ENCODE results near the gene ZNRF3.

The ZNRF3 gene

GRCh38 chr22:28883917-28884746 is 760 bp downstream of the ZNRF3 start:
- TF ChIP-seq FOXP2 (optimal IDR thresholded peaks at IDR 0.05; ENCODE audit: borderline replicate concordance, extremely low read depth, extremely low read length, insufficient read depth) (peak; percentile 41), POLR2AphosphoS5 (IDR thresholded peaks at IDR 0.05; ENCODE audit: low read depth, low read length) (no peak)

GRCh38 chr22:28884747-28885350 is 1.5 kb downstream of the ZNRF3 start:
- TF ChIP-seq SIN3A (IDR thresholded peaks at IDR 0.05; ENCODE audit: borderline replicate concordance, insufficient read depth, low read length) (no peak), REST (IDR thresholded peaks at IDR 0.05; ENCODE audit: insufficient read depth in 1 of 2, low read depth in 2 of 2, low read length in 2 of 2) (no peak), TAF1 (IDR thresholded peaks at IDR 0.05; ENCODE audit: borderline replicate concordance, insufficient read depth, low read length) (no peak), POLR2AphosphoS5 (IDR thresholded peaks at IDR 0.05; ENCODE audit: low read depth, low read length) (no peak), FOXP2 (optimal IDR thresholded peaks at IDR 0.05; ENCODE audit: borderline replicate concordance, extremely low read depth, extremely low read length, insufficient read depth) (no peak)

GRCh38 chr22:28885939-28886338 is 2.6 kb downstream of the ZNRF3 start:
- TF ChIP-seq TAF1 (IDR thresholded peaks at IDR 0.05; ENCODE audit: borderline replicate concordance, insufficient read depth, low read length): no peak
- no peak for TF ChIP-seq FOXP2 (optimal IDR thresholded peaks at IDR 0.05; ENCODE audit: borderline replicate concordance, extremely low read depth, extremely low read length, insufficient read depth)
- no peak for TF ChIP-seq SIN3A (IDR thresholded peaks at IDR 0.05; ENCODE audit: borderline replicate concordance, insufficient read depth, low read length)
- no peak for TF ChIP-seq POLR2AphosphoS5 (IDR thresholded peaks at IDR 0.05; ENCODE audit: low read depth, low read length)
- no peak for TF ChIP-seq REST (IDR thresholded peaks at IDR 0.05; ENCODE audit: insufficient read depth in 1 of 2, low read depth in 2 of 2, low read length in 2 of 2)

DNA sequence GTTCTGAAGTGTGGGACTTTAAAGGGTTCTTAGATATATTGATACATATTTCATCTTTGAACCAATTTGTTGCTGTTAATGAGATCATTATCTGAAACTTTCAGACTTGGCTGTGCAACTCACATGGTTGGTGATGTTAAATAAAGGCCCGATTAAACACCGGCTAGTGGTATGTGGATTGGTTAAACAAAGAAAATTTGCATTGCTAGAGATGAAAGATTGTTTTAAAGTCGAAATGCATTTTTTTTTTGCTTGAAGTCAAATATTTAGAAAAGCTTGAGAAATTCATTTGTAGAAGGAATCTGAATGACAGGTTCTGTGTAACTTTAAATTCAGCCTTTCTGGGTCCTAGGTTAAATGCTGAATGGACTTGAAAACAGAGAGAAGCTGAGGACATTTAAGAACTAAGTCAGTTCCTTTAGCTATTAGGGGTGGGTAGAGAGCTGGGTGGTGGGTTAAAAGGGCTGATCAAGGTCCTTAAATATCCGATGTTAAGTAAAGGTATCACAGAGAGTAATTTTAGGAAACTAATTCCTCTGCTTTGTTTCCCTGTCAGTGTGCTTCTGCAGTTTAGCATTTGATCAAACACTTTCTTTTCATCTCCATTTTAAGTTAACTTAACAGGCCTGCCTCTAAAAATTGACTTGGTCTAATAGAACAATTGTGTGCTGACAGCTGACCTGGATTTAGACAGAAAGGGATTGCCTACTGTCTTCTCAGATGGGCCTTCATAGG is 4.5 kb downstream of the ZNRF3 start:
- TF ChIP-seq TAF1 (IDR thresholded peaks at IDR 0.05; ENCODE audit: borderline replicate concordance, insufficient read depth, low read length) (no peak), SIN3A (IDR thresholded peaks at IDR 0.05; ENCODE audit: borderline replicate concordance, insufficient read depth, low read length) (no peak), FOXP2 (optimal IDR thresholded peaks at IDR 0.05; ENCODE audit: borderline replicate concordance, extremely low read depth, extremely low read length, insufficient read depth) (no peak), POLR2AphosphoS5 (IDR thresholded peaks at IDR 0.05; ENCODE audit: low read depth, low read length) (no peak), REST (IDR thresholded peaks at IDR 0.05; ENCODE audit: insufficient read depth in 1 of 2, low read depth in 2 of 2, low read length in 2 of 2) (no peak)

DNA sequence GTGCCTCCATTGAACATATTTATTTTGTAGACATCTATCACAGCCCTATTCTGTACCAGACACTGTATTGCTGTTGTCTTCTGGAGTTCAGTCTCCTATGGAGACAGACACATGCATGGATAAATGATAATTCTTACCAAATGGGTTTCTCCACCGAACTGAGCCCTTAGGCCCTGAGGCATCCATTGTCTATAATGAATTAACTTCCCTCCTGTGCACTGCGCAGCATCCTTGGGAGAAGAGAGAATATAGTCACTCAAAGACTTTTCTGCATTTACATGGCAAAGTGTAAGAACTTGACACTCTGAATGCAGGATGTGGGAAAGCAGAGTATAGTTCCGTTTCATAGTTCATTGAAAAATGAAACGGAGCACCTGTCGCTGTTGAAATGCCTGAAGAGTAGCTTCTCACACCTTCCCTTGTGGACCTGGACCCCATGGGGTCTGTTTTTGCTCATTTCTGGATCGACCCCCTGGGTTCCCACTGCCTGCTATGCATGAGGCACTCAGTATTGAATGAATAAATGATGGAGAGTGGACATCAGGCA is 6.2 kb downstream of the ZNRF3 start:
- TF ChIP-seq REST (IDR thresholded peaks at IDR 0.05; ENCODE audit: insufficient read depth in 1 of 2, low read depth in 2 of 2, low read length in 2 of 2) (no peak), SIN3A (IDR thresholded peaks at IDR 0.05; ENCODE audit: borderline replicate concordance, insufficient read depth, low read length) (no peak), FOXP2 (optimal IDR thresholded peaks at IDR 0.05; ENCODE audit: borderline replicate concordance, extremely low read depth, extremely low read length, insufficient read depth) (no peak)

All from PFSK-1 (cell line).